Panc1 (cell line): ENCODE measurements around the gene AFP. TPM values are rescaled to one million over a fixed set of nuclear protein-coding genes. Genes with fewer than 3 reads are reported as not detected.

Experiments used
- ATAC-seq: fragments of 200-7000 bp; cut with Tn5 transposase; 2 replicates; pipeline ENCODE4 v1.9.1; 2020; ENCODE audit warnings: mild to moderate bottlenecking, moderate library complexity
- BruUV-seq: library from RNA; stranded (reverse); fragments of 400-500 nt; replicated peaks from 2 replicates; lab custom pipeline; 2021; lab: Mats Ljungman, UMichigan
- CTCF ChIA-PET: fragments of 300-600 bp; sonication (Branson Sonifier 250); formaldehyde crosslinking; loops from one replicate; lab custom pipeline; 2022; ENCODE audit warnings: antibody characterized with exemption; lab: Charles Lee
- POLR2A ChIA-PET: fragments of 300-600 bp; sonication (Branson Sonifier 250); formaldehyde crosslinking; loops from one replicate; lab custom pipeline; 2022; ENCODE audit warnings: antibody characterized with exemption; lab: Charles Lee
- DNase-seq: peaks from one replicate; pipeline ENCODE4 v3.0.0-alpha.2; 2010; ENCODE audit warnings: low read depth, low spot score
- H3K27ac ChIP-seq: 2 replicates; pipeline ENCODE4 v1.5.1; 2011; ENCODE audit warnings: mild to moderate bottlenecking, low read length, inconsistent platforms
- H3K27me3 ChIP-seq: fragments of 200-500 bp; sonication (Bioruptor generic); 2 replicates; pipeline ENCODE4 v1.6.0; 2014; ENCODE audit warnings: low read length, inconsistent platforms; ENCODE audit not compliant: control insufficient read depth, insufficient read depth
- H3K36me3 ChIP-seq: fragments of 200-500 bp; sonication (Bioruptor generic); 2 replicates; pipeline ENCODE4 v1.5.1; 2014; ENCODE audit warnings: inconsistent platforms, mild to moderate bottlenecking, low read length, moderate library complexity; ENCODE audit not compliant: control insufficient read depth, insufficient read depth
- H3K4me1 ChIP-seq: 2 replicates; pipeline ENCODE4 v1.5.1; 2011; ENCODE audit warnings: inconsistent platforms, mild to moderate bottlenecking, low read length, moderate library complexity; ENCODE audit not compliant: control insufficient read depth, insufficient read depth
- H3K4me3 ChIP-seq, 2 experiments: 2 replicates each; pipeline ENCODE4 v1.5.1; 2011 to 2012; ENCODE audit warnings: low read depth in 2 of 2, low read length in 2 of 2, mild to moderate bottlenecking in 2 of 2, inconsistent platforms in 1 of 2, moderate library complexity in 1 of 2
- H3K9me3 ChIP-seq: fragments of 200-500 bp; sonication (Bioruptor generic); 2 replicates; pipeline ENCODE4 v1.5.1; 2014; ENCODE audit warnings: low read depth, mild to moderate bottlenecking, inconsistent platforms, low read length, moderate library complexity; ENCODE audit not compliant: control insufficient read depth, insufficient read depth
- POLR2AphosphoS5 ChIP-seq: IDR thresholded peaks from 2 replicates; pipeline ENCODE4 v1.6.1; 2012; ENCODE audit warnings: mild to moderate bottlenecking, low read depth, low read length, moderate library complexity
- SIN3A ChIP-seq: IDR thresholded peaks from 2 replicates; pipeline ENCODE4 v1.6.1; 2012; ENCODE audit warnings: low read depth, mild to moderate bottlenecking, low read length, moderate library complexity, borderline replicate concordance; ENCODE audit not compliant: insufficient read depth
- TCF7L2 ChIP-seq: IDR thresholded peaks from 2 replicates; pipeline ENCODE4 v1.6.1; 2011; ENCODE audit warnings: mild to moderate bottlenecking, low read depth, low read length, inconsistent platforms
- in situ Hi-C: cut with HindIII; loops from 2 replicates; pipeline ENCODE4 v1.10.0; 2016; ENCODE audit warnings: low sequenced_read_pairs, low pct_unique_long_range_greater_than_20kb
- intact Hi-C: fragments of 100-400 bp; cut with micrococcal nuclease; formaldehyde crosslinking; loops from one replicate; pipeline ENCODE4 v1.10.0; 2022; ENCODE audit not compliant: unreplicated experiment
- total RNA-seq: library from RNA; stranded (reverse); gene quantifications from one replicate; pipeline ENCODE4 v1.2.1, GENCODE V29; 2021; ENCODE audit not compliant: unreplicated experiment
- TF ChIP-seq, protein P1 (sequence below), 2 experiments: IDR thresholded peaks; 2 replicates each; pipeline ENCODE4 v1.6.1; 2011 to 2012; ENCODE audit warnings: low read depth in 2 of 2, control low read depth in 1 of 2, low read length in 1 of 2, mild to moderate bottlenecking in 1 of 2, moderate library complexity in 1 of 2; ENCODE audit not compliant: insufficient read depth in 1 of 2
- TF ChIP-seq, protein P2 (sequence below): fragments of 450-650 bp; IDR thresholded peaks from 2 replicates; pipeline ENCODE4 v1.5.1; 2017; ENCODE audit warnings: mild to moderate bottlenecking

Gene AFP
- total RNA-seq, 1 experiment from 2014 or later = 1.3 TPM

GRCh38 chr4:73417342-73417741 lies 18.7 kb upstream of the AFP start:
- H3K27me3 ChIP-seq = no peaks in the 10 kb centered on the region
- CTCF ChIA-PET = no interaction called here
- H3K27ac ChIP-seq = no peak overlapping the region
- intact Hi-C loops (no loop called here), in situ Hi-C loops (no loop called here)
- POLR2A ChIA-PET = no interaction called here
- H3K4me3 ChIP-seq = no peak overlapping the region
- no peaks in the 10 kb centered on the region for H3K4me1 ChIP-seq
- ATAC-seq (no peak), DNase-seq (no peak)
- H3K9me3 ChIP-seq = no peaks in the 10 kb centered on the region
- no peaks in the 10 kb centered on the region for H3K36me3 ChIP-seq
- no peak for TF ChIP-seq SIN3A
- TF ChIP-seq, protein P1, sequence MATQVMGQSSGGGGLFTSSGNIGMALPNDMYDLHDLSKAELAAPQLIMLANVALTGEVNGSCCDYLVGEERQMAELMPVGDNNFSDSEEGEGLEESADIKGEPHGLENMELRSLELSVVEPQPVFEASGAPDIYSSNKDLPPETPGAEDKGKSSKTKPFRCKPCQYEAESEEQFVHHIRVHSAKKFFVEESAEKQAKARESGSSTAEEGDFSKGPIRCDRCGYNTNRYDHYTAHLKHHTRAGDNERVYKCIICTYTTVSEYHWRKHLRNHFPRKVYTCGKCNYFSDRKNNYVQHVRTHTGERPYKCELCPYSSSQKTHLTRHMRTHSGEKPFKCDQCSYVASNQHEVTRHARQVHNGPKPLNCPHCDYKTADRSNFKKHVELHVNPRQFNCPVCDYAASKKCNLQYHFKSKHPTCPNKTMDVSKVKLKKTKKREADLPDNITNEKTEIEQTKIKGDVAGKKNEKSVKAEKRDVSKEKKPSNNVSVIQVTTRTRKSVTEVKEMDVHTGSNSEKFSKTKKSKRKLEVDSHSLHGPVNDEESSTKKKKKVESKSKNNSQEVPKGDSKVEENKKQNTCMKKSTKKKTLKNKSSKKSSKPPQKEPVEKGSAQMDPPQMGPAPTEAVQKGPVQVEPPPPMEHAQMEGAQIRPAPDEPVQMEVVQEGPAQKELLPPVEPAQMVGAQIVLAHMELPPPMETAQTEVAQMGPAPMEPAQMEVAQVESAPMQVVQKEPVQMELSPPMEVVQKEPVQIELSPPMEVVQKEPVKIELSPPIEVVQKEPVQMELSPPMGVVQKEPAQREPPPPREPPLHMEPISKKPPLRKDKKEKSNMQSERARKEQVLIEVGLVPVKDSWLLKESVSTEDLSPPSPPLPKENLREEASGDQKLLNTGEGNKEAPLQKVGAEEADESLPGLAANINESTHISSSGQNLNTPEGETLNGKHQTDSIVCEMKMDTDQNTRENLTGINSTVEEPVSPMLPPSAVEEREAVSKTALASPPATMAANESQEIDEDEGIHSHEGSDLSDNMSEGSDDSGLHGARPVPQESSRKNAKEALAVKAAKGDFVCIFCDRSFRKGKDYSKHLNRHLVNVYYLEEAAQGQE (IDR thresholded peaks at IDR 0.05; ENCODE audit: insufficient read depth in 1 of 2, low read depth in 2 of 2, low read length in 1 of 2) = no peak
- no peak for TF ChIP-seq POLR2AphosphoS5
- TF ChIP-seq TCF7L2 = no peak
- TF ChIP-seq, protein P2, sequence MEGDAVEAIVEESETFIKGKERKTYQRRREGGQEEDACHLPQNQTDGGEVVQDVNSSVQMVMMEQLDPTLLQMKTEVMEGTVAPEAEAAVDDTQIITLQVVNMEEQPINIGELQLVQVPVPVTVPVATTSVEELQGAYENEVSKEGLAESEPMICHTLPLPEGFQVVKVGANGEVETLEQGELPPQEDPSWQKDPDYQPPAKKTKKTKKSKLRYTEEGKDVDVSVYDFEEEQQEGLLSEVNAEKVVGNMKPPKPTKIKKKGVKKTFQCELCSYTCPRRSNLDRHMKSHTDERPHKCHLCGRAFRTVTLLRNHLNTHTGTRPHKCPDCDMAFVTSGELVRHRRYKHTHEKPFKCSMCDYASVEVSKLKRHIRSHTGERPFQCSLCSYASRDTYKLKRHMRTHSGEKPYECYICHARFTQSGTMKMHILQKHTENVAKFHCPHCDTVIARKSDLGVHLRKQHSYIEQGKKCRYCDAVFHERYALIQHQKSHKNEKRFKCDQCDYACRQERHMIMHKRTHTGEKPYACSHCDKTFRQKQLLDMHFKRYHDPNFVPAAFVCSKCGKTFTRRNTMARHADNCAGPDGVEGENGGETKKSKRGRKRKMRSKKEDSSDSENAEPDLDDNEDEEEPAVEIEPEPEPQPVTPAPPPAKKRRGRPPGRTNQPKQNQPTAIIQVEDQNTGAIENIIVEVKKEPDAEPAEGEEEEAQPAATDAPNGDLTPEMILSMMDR = no peak
- no TSS peak for BruUV-seq

DNA sequence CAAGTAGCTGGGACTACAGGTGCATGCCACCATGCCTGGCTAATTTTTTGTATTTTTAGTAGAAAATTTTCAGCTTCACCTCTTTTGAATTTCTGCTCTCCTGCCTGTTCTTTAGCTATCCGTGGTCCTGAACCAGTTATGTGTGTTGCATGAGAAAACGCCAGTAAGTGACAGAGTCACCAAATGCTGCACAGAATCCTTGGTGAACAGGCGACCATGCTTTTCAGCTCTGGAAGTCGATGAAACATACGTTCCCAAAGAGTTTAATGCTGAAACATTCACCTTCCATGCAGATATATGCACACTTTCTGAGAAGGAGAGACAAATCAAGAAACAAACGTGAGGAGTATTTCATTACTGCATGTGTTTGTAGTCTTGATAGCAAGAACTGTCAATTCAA lies 18.0 kb upstream of the AFP start:
- BruUV-seq = no TSS peak
- DNase-seq (no peak), ATAC-seq (no peak)
- no peaks in the 10 kb centered on the region for H3K36me3 ChIP-seq
- no peaks in the 10 kb centered on the region for H3K27me3 ChIP-seq
- intact Hi-C loops (no loop called here), in situ Hi-C loops (no loop called here)
- ChIA-PET POLR2A (no interaction called here), CTCF (no interaction called here)
- H3K4me3 ChIP-seq = no peak overlapping the region
- TF ChIP-seq, protein P1 (IDR thresholded peaks at IDR 0.05; ENCODE audit: insufficient read depth in 1 of 2, low read depth in 2 of 2, low read length in 1 of 2) = peak; percentile 39 to 58; a peak in 2 of 4 replicates
- TF ChIP-seq SIN3A = no peak
- H3K9me3 ChIP-seq = no peaks in the 10 kb centered on the region
- H3K27ac ChIP-seq = no peak overlapping the region
- H3K4me1 ChIP-seq = no peaks in the 10 kb centered on the region
